ENCODE data around the gene ADCY1. TPM values are rescaled to one million over a fixed set of nuclear protein-coding genes. Genes with fewer than 3 reads are reported as not detected.

Gene ADCY1
- total RNA-seq, 2 donors from 2014 or later: 5.7 to 7.4 TPM

DNA sequence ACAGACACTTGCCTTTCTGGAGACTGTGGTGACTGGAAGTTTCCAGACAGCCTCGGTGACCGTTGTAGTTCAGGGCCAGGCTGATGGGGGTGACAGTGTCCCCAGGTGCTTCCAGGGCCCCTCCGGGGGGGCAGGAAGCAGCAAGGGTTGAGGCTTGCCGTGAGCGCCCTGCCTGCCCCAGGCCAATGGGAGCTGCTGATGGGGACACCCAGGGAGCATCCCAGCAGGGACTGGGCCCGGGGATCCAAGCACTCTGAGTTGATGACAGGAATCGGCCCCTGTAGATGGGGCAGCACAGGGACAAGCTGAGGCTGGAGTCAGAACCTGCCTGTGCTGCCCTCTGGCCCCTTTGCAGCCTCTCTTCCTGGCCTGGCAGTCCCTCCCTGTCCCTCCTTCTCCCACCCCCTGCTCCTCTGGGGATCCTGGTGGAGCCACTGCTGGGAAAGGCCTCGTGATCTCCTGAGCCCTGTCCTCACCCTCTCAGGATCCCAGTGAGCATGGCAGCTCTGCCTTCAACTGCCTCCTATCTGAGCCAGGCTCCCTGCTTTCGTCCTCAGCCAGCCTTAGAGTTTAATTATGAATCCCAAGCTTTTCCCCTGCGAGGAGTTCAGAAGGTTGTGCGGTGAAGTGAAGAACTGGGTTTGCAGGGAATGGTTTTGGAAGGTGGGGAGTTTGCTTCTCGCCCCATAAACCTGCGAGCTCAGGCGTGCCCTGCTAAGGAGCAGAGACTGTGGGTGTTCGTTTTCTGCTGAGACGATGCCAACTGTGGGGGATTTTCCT lies 84.7 kb downstream of the ADCY1 start:
- intact Hi-C loops (cut with DNase I): no loop called here
- no peak for ATAC-seq
- no peak for DNase-seq

DNA sequence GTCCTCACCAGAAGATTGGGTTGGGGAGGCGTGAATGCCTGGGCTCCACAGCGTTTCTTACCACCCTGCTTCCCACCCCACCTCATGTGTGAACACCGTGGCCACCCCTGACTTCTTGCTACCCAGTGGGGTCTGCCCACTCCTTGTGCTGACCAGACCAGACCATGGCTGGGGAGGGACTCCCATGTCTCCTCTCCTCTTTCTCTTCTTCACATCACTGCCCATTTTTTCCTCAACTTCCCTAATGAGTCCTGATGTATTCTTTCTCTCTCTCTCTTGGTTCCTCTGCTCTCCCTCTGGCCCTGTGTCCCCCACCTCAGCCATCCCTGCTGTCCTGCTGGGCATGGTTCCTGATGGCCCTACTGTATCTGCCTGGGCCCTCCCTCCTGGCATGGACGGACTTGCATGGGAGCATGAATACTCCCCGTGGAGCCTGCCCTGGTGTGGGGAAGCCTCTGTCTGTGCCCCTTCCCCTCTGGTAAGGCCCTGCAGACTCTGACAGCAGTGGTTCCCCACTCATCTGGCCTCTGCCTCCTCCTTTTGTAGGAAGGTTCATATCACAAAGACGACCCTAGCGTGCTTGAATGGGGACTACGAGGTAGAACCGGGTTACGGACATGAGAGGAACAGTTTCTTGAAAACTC lies 85.5 kb downstream of the ADCY1 start:
- intact Hi-C loops (cut with DNase I): loop anchor here in 1 of 2 donors (10.0 kb wide), 1 partner anchor 195 kb away; no protein-coding TSS in a partner anchor
- DNase-seq: no peak
- ATAC-seq: no peak

DNA sequence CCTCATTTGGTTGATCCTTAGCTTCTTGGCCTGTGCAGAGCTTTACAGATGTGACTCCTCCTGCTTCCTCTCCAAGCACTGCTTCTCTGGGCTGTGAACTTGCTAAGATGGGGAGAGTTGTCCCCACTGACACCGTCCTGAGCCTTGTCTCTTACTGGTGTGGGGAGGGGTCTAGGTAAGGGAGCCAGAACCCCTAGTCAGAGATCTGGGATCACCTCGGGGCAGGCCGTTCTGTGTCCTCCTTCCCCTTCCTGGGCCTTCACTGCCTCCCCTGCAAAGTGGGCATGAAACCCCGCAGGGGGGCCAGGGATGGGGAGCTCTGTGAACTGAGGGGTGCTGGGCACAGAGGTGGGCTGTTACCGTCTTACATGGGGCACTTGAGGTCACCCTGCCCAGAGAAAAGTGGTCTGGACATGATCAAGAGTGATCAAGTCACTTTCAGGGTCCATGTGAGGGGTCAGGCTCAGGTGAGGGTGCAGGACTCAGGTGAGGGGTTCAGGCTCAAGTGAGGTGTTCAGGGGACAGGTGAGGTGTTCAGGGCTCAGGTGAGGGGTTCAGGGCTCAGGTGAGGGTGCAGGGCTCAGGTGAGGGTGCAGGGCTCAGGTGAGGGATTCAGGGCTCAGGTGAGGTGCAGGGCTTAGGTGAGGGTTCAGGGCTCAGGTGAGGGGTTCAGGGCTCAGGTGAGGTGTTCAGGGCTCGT lies 86.2 kb downstream of the ADCY1 start:
- intact Hi-C loops (cut with DNase I): loop anchor here in 1 of 2 donors (10.0 kb wide), 1 partner anchor 194 kb away; no protein-coding TSS in a partner anchor
- DNase-seq: no peak
- ATAC-seq: no peak

DNA sequence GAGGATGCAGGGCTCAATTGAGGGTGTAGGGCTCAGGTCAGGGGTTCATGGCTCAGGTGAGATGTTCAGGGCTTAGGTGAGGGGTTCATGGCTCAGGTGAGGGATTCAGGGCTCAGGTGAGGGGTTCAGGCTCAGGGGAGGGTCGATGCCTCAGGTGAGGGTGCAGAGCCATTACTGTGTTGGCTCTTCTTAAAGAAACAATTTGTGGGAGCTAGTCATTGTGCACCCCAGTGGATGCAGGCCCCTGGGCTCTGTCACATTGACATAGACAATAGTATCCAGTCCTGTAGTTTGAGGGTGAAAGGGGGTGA lies 86.7 kb downstream of the ADCY1 start:
- ATAC-seq (no peak), DNase-seq (no peak)
- intact Hi-C loops (cut with DNase I): loop anchor here in 1 of 2 donors (10.0 kb wide), 1 partner anchor 194 kb away; no protein-coding TSS in a partner anchor

DNA sequence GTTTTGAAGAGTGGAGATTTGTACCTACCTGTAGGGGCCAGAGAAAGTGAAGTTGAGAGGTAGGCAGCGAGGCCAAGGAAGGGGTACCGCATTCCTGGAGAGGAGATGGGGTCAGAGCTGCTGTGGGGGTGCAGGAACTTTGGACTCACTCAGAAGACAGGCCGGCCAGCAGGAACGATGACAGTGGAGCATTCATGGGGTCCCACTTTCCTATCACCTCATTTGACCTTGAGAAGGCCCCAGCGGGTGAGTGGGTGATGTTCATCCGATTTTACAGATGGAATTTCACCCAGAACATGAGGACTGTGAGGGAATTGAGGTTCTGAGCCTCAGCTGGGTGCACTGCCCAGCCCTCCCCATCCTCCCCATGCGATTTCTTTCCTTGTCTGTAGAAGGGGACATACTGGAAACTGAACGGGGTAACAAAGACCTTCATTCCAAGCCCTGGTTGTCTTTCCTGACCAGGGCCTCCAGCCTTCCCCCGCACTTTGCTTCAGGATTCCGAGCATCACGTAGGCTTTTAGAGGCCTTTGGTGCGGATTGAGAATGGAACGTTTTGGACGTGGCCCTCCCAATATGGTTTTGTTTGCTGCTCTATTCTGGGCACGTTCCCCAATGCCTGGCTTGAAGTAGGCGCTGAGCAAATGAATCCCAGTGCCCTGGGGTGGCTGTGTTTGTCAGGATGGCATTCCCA lies 87.3 kb downstream of the ADCY1 start:
- no peak for DNase-seq

DNA sequence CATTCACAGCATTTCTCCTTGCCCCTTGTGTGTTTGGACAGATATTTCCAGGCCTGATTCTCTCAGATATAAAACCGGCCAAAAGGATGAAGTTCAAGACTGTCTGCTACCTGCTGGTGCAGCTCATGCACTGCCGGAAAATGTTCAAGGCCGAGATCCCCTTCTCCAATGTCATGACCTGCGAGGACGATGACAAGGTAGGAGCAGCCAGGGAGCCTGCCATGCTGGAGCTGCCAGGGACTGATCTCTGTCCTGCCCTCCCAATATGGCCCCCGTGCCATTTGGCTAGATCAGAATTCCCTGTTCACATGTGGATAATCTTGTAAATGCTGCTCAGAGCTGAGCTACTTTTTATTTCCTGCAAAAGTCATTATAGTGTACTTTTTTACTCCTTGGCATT lies 87.8 kb downstream of the ADCY1 start:
- intact Hi-C loops (cut with DNase I): loop anchor here in 1 of 2 donors (10.0 kb wide), 1 partner anchor 193 kb away; no protein-coding TSS in a partner anchor
- DNase-seq: no peak
- ATAC-seq: no peak

More for the DNA sequence above, 87.3 kb downstream of the ADCY1 start:
- intact Hi-C loops (cut with DNase I): loop anchor here in 1 of 2 donors (10.0 kb wide), 1 partner anchor 193 kb away; no protein-coding TSS in a partner anchor
- ATAC-seq: no peak

DNA sequence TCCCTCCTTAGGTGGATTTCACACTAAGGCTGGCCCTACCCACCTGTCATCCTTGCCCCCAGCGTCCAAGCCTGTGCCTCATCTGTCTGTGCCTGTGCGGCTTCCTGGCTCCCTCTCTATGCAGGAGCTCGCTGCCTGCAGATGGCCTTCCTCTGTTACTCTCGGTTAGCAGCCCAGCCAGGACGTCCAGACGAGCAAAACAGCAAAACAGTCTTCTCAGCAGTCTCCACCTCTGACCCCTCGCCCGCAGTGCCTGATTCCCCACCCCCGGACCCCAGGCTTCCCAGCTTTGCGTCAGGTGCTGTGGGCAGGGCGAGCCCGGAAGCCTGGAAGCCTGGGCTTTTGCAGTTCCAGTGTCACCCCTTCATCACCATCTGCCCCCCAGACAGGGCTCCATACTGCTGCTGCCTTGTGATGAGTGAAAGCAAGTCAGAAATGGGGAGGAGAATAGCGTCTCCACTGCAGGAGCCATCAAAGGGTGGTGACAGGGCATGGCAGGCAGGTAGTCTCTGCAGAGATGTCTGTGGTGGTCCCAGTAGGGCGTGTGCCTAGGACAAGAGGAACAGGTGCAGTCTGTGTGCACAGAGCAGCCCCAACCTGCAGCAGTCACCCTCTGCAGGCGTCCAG lies 88.5 kb downstream of the ADCY1 start:
- DNase-seq (no peak), ATAC-seq (no peak)
- intact Hi-C loops (cut with DNase I): loop anchor here in 1 of 2 donors (10.0 kb wide), 1 partner anchor 192 kb away; no protein-coding TSS in a partner anchor

DNA sequence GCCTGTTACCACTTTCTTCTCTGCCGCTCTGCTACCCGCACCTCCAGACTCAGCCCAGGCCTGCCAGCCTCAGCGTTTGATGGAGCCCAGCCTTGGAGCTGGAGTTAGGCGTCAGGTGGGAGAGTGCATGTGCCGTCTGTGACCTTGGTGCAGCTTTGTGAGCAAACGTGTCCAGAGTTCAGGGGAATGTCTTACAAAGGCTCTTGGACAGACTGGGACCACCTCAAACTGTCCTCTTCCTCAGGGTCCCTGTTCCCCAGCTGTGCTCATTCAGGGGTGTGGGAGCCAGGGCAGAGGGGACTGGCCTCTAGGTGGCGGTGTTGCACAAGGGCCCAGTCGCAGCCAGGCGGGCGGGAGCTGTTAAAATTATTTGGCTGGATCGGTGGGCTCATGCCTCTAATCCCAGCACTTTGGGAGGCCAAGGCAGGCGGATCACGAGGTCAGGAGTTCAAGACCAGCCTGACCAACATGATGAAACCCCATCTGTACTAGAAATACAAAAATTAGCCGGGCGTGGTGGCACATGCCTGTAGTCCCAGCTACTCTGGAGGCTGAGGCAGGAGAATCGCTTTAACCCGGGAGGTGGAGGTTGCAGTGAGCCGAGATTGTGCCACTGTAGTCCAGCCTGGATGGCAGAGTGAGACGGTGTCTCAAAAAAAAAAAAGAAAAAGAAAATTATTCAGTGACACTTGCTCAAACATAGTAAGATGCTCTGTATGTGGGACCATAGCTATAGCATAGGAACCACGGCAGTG lies 89.2 kb downstream of the ADCY1 start:
- intact Hi-C loops (cut with DNase I): loop anchor here in 1 of 2 donors (10.0 kb wide), 1 partner anchor 191 kb away; no protein-coding TSS in a partner anchor
- ATAC-seq: peak in 1 of 2 donors; percentile 68
- DNase-seq: no peak

DNA sequence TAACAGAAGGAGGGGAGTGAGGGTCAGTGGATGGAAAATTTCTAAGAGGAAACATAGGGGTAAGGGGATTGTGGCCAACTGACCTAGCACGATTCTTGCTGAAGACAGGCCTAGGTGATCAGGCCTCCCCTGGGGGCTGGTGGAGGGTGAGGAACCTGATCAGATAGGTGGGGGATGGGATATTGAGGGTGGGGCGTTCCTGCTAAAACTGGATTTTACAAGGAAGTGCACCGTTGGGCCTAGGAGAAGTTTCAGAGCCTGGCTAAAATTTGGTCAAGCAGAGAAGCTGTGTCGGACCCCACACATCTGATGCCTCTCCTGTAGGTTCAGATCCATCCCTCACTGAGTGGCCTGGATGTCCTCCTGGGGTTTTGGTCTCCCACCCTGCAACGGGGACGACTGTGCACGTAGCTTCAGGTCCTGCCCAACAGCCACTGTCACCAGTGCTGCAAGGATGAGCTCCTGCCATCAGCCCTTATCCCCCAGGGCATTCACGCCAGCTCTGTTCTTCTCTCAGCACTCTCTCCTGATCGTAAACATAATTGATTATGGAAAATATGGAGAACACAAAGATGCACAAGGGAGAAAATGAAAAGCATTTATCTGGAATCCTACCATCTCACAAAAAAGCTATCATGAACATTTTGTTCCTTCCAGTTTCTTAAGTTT lies 89.9 kb downstream of the ADCY1 start:
- DNase-seq (no peak), ATAC-seq (no peak)
- intact Hi-C loops (cut with DNase I): loop anchor here in 1 of 2 donors (10.0 kb wide), 1 partner anchor 191 kb away; no protein-coding TSS in a partner anchor

DNA sequence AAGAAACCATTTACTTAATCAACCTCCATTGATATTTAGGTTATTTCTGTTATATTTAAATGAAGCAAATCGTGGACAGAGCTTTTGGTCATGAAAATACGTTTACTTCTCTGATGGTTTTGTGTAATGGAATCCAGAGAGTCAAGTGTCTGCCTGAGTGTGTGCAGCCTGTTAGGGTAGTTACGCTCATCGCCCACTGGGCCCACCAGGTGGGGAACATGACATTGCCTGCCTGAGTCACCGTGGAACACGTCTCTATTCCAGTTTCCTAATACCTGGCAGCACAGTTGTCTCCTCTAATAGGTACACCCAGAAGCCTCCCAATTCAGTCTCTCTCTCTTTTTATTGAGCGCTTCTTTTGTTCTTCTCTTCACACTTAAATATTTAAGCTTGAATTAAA lies 91.0 kb downstream of the ADCY1 start:
- DNase-seq: no peak
- no peak for ATAC-seq
- intact Hi-C loops (cut with DNase I): loop anchor here in 1 of 2 donors (10.0 kb wide), 1 partner anchor 190 kb away; no protein-coding TSS in a partner anchor

DNA sequence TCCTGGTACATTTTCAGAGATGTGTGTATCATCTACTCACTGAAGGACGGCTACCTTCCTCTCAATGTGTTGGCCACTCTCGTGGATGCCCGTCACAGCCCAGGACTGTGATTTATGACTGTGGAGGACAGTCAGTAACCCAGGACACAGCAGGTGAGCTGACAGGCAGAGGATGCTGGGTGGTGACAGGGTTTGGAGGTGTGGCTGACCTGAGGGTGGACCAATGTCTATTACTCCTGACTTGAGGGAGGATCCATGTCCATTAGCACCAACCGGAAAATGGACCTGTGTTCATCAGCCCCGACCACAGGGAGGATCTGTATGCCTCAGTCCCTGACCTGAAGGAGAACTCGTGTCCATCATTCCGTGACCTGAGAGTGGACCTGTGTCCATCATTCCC lies 96.1 kb downstream of the ADCY1 start:
- DNase-seq (no peak), ATAC-seq (no peak)
- intact Hi-C loops (cut with DNase I): no loop called here

DNA sequence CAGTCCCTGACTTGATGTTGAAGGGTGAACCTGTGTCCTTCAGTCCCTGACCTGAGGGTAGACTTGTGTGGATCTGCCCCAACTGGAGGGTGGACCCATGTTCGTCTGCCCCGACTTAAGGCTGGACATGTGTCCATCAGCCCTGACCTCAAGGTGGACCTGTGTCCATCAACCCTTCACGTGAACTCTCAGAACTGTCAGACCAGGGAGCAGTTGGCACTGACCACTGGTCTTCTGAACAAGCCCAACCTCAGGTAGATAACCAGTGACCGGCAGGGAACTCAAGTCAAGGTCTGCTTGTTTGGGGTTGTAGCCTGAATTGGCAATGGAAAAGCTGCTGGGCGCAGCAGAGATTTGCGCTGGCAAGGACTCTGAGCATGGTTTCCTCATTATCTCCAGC lies 96.5 kb downstream of the ADCY1 start:
- DNase-seq (no peak), ATAC-seq (no peak)
- intact Hi-C loops (cut with DNase I): no loop called here

DNA sequence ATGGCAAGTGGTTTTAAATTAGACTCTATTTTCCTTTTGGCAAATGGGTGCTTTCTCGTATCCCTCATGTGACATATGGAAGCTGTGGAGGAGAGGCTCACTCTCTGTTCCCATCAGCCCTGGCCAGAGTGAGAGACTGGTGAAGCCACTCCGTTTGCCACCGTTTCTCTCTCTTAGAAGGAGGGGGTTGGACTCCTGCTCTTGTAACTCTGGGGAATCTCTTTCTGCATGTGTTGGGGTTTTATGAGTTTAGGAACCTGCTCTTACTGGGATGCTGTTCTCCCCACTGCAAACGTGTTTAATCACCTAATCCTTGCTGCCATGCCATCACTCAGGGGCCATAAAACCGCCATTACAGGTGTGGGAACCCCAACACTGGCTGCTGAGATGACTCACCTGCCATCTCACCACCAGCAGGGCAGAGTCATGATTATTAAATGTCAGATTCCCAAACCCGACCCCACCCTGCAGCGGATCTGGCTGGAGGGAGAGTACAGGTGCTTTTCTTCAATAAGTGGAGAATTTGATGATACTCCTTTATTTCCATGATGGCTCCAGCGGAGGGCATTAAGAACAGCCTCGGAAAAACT lies 103.2 kb downstream of the ADCY1 start:
- no peak for DNase-seq
- intact Hi-C loops (cut with DNase I): no loop called here
- no peak for ATAC-seq

DNA sequence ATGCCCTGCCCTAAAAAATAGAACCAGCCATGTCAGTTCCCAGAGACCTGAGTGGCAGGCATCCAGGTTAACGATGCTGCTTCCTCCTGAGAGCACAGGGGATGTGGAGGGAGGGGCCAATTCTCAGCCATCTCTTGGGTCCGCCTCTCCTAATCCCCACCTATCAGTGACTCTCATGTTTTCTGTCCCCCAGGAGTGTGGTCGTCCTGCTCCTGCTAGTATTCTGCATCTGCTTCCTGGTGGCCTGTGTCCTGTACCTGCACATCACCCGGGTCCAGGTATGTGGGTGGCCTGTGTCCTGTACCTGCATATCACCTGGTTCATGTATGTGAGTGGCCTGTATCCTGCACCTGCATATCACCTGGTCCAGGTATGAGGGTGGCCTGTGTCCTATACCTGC lies 105.3 kb downstream of the ADCY1 start:
- DNase-seq (no peak), ATAC-seq (no peak)
- intact Hi-C loops (cut with DNase I): no loop called here

DNA sequence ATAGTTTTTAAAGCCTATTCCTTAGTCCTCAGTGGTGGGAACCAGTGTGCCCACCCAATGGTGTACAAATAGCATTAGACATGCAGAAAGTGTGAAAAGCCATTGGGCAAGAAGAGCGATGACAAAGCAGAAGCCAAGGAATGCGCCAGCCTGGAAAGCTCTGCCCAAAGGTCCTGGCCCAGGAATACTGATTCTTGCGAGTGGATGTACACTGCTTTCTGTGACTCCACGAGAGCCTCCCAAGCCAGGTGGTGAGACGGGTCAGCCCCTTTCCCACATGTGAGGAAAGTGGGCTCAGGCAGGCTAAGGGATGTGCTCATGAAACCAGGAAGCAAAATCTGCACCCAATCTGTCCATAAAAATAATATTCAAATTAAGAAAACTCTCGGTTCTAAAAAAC lies 106.6 kb downstream of the ADCY1 start:
- DNase-seq (no peak), ATAC-seq (no peak)
- intact Hi-C loops (cut with DNase I): no loop called here

DNA sequence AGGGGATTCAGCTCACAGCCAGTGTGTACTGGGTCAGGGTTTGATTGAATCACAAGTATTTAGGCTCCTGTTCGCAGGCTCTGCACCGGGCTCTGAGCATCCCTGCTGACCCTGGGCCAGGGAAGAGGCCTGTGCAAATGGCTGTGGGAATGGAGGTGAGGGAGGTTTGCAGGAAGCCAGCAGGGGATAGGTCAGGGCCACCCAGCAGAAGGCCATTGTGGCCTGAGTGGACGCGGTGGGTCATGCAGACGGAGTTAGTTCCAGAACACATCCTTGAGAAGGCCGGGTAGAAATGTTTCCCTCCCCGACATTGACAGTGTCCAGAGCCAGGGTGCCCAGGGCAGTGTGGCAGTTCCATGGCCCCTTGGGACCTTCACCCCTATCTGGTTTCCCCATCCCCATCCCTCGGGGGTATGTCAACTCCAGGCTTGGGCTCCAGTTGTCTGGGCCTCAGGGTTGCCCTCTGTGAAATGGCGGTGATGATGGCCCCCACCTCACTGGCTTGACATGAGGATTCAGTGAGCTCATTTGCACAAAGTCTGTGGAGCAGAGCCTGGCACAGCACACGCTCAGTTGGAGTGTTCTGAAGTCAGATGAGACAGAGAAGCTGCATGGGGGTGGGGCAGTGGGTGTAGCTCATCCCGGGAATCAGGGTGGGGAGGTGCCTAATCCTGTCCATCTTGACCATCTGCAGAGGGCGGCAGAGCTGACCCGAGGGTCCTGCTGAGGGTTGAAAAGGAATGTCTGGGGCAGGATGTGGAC lies 107.6 kb downstream of the ADCY1 start:
- ATAC-seq (no peak), DNase-seq (no peak)
- intact Hi-C loops (cut with DNase I): no loop called here

Data from left cardiac atrium (tissue), 4 donors.